ENCODE data around the gene HEATR9. TPM values are rescaled to one million over a fixed set of nuclear protein-coding genes. Genes with fewer than 3 reads are reported as not detected.

HEATR9 gene
- total RNA-seq, 2 donors from 2014 or later: not detected

DNA sequence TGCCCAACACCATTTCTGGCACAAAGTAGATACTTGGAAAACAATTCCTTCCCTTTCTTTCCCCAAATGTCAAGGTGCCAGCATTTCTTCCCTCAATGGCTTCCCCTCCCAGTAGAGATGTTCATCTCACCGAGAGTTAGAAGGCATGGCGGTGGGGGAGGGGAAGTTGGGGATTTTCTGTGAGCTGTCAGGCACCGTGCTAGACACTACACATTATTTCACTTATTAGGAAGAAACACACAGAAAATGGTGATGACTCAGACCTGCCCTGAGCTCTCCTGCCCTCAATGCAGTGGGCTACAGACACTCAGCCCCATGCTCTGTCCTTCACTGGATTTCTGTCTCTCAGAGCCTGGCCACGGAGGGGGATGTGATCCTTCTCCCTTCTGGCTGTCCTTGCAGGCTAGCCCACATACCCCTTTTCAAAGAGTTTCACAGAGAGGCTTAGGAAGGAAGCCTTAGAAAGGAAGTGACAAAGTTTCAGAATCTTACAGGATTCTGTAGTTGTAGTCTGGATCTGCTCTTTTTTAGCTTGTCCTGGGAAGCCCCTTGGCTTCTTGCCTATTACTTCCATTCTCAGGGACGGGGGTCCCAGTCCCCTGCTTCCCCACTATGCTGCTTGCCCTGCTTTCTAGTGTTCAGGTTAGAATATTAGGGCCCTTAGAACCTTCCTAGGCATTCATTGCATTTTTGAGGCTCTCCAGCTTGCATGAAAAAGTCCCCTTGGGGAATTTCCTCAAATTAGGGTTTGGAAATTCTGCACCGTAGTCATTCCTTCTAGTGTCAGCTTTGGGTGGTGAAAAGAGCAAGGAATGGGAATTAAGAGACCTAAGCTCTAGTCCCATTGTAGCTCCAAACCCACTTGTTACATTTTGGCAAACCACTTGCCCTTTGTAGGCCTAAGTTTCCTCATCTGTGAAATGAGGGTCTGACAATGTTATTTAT is 23.7 kb upstream of the HEATR9 start:
- H3K27me3 ChIP-seq: no peaks in the 10 kb centered on the region
- H3K4me3 ChIP-seq: no peak overlapping the region
- H3K9me3 ChIP-seq: no peaks in the 10 kb centered on the region
- H3K4me1 ChIP-seq: peaks cover 0 to 9% of the 10 kb centered on the region in 2 donors
- no peak overlapping the region for H3K27ac ChIP-seq
- TF ChIP-seq, protein P1, sequence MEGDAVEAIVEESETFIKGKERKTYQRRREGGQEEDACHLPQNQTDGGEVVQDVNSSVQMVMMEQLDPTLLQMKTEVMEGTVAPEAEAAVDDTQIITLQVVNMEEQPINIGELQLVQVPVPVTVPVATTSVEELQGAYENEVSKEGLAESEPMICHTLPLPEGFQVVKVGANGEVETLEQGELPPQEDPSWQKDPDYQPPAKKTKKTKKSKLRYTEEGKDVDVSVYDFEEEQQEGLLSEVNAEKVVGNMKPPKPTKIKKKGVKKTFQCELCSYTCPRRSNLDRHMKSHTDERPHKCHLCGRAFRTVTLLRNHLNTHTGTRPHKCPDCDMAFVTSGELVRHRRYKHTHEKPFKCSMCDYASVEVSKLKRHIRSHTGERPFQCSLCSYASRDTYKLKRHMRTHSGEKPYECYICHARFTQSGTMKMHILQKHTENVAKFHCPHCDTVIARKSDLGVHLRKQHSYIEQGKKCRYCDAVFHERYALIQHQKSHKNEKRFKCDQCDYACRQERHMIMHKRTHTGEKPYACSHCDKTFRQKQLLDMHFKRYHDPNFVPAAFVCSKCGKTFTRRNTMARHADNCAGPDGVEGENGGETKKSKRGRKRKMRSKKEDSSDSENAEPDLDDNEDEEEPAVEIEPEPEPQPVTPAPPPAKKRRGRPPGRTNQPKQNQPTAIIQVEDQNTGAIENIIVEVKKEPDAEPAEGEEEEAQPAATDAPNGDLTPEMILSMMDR (IDR thresholded peaks at IDR 0.05): no peak
- no peaks in the 10 kb centered on the region for H3K36me3 ChIP-seq
- no peak for DNase-seq (ENCODE audit: low spot score)

DNA sequence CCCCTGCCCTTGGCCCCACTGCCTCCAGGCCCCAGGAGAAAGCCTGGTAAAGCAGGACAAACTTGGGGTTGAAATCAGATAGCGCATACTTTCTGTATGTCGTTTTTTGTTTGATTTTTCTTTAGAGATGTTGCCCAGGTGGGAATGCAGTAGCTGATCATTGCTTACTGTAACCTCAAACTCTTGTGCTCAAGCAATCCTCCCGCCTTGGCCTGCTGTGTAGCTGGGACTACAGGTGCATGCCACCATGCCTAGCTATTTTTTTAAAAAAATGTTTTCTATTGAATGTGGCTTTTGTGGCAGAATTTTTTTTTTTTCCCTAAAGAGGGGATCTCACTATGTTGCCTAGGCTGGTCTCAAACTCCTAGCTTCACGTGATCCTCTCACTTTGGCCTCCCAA is 22.6 kb upstream of the HEATR9 start:
- Histone ChIP-seq H3K4me1 (peaks cover 0 to 9% of the 10 kb centered on the region in 2 donors), H3K27ac (no peak overlapping the region), H3K36me3 (no peaks in the 10 kb centered on the region), H3K27me3 (no peaks in the 10 kb centered on the region), H3K9me3 (no peaks in the 10 kb centered on the region), H3K4me3 (no peak overlapping the region)
- TF ChIP-seq, protein P1 (IDR thresholded peaks at IDR 0.05): no peak
- no peak for DNase-seq (ENCODE audit: low spot score)

DNA sequence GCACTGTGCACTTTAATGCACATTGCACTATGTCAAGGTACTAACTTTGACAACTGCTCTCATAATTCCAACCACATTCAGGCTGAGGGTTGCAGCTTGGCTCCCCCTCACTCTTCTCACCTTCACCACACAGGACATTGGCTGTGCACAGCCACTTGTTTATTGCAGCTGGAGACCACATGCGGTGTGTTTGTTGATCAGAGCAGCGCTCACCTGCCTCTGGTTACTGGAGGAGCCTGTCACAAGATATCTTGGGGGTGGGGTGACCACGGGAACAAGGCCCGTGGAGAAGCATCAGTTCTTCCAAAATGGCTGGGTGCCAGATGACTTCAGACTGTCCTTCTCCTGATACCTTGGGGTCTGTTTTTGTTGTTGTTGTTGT is 22.1 kb upstream of the HEATR9 start:
- H3K27ac ChIP-seq: no peak overlapping the region

DNA sequence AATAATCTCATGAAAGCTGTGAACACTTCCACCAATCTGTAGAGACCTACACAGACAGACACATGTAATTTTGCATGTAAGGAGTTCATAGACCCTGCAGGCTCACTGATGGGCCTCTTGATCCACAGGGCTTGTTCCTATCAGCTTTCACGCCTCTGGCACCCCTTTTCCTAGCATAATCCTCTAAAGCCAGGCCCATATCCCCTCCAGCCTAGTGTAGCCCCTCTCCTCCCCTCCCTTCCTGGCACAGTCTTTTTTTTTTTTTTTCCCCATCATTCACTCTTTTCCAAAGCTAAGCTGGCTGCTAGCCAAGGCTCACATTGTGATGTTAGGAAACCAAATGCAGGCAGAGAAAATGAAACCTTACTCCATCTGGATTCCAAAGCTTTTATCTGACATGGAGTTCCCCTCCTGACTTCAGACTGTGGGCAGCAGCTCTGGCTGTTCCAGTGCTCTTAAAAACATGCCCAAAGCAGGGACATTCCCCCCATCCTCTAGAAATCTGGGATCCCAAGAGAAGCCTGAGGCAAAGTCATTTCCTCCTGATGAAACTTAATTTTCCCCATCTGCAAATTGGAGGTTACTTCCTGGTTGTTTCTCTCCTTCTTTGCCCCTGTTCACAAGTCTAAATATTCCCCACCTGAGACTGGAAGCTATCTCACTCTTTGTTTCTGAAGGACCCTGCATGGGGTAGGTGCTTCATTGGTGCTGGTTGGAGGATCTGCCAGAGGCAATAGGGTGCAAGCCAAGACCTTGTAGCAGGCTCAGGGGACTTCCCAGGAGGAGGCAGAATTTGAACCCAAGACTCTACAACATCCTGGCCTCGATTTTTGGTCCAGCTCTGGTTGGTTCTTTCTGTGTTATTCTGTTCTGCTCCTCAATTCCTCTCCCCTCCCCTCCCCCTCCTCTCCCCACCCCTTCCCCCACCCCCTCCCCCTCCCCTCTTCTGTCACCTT is 21.4 kb upstream of the HEATR9 start:
- Histone ChIP-seq H3K4me1 (peaks cover 0 to 9% of the 10 kb centered on the region in 2 donors), H3K27me3 (no peaks in the 10 kb centered on the region), H3K4me3 (no peak overlapping the region), H3K9me3 (no peaks in the 10 kb centered on the region), H3K36me3 (no peaks in the 10 kb centered on the region), H3K27ac (no peak overlapping the region)
- TF ChIP-seq, protein P1 (IDR thresholded peaks at IDR 0.05): no peak
- no peak for DNase-seq (ENCODE audit: low spot score)

More for the DNA sequence above, 22.1 kb upstream of the HEATR9 start:
- TF ChIP-seq, protein P1 (IDR thresholded peaks at IDR 0.05): no peak
- H3K4me1 ChIP-seq: peaks cover 0 to 9% of the 10 kb centered on the region in 2 donors
- H3K36me3 ChIP-seq: no peaks in the 10 kb centered on the region
- H3K9me3 ChIP-seq: no peaks in the 10 kb centered on the region
- no peak overlapping the region for H3K4me3 ChIP-seq
- H3K27me3 ChIP-seq: no peaks in the 10 kb centered on the region
- no peak for DNase-seq (ENCODE audit: low spot score)

DNA sequence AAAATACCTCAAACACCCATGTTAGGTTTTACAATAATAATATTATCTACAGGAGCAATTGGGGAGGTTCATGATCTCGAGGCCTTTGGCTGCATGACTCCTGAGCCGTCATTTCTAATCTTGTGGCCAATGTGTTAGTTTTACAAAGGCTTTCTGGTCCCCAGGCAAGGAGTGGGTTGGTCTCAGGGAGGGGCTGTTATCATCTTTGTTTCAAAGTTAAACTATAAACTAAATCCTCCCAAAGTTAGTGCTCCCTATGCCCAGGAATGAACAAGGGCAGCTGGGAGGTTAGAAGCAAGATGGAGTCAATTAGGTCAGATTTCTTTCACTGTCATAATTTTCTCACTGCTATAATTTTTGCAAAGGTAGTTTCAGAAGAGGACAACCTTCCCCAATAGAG is 20.6 kb upstream of the HEATR9 start:
- H3K4me1 ChIP-seq: peaks cover 0 to 9% of the 10 kb centered on the region in 2 donors
- H3K36me3 ChIP-seq: no peaks in the 10 kb centered on the region
- no peak overlapping the region for H3K27ac ChIP-seq
- no peak overlapping the region for H3K4me3 ChIP-seq
- no peak for DNase-seq (ENCODE audit: low spot score)
- TF ChIP-seq, protein P1 (IDR thresholded peaks at IDR 0.05): no peak
- no peaks in the 10 kb centered on the region for H3K9me3 ChIP-seq
- H3K27me3 ChIP-seq: no peaks in the 10 kb centered on the region
